Nucleus accumbens (tissue), 56 donors: Measurements from ENCODE around the gene KRT15.

Experiments
- DNase-seq, 56 donors: peaks; one replicate each; lab custom pipeline; 2025; lab: John Stamatoyannopoulos, UW

The KRT15 gene

DNA sequence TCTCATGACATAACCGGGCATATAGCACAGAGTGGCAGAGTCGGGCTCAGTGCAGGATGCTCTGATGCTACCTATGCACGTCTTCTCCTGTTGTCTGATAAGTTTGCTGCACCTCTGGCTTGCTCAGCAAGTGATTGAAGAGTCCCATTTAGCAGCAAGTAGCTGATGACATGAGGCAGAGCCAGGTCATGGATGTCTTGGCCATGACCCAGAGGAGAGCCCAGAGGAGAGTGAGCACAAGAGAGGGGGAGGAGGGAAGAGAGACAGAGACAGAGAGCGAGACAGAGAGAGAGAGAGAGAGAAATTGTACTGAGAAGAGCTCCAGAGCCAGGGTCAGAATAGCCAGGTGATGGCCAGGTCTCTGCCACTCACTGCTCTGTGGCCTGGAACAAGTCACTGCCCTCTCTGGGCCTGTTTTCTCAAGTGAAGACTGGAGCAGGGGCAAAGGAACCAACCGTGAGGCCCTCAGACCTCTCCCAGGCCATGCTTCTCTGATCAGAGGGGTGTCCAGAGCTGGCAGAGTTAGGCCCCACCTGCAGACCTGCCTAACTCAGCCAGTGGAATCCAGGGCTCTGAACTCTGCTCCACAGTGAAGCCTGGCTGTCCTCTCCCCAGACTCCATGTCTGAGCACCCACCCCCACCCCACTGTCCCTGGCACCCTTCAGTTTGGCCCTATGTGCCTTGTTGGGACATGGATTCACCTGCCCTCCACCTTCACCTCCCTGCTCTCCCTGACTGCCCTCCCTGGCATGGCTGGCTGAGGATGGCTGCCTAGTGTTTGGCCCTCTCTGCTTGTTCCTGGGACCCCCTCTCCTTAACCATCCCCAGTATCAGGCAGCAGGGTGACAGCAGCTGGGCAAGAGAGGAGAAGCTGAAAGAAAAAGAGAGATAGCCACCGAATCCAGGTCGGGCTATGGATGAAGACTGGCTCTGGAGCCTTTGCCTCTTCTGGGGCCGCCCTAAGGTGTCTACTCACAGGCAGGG lies 33.5 kb downstream of the KRT15 start:
- no peak for DNase-seq

DNA sequence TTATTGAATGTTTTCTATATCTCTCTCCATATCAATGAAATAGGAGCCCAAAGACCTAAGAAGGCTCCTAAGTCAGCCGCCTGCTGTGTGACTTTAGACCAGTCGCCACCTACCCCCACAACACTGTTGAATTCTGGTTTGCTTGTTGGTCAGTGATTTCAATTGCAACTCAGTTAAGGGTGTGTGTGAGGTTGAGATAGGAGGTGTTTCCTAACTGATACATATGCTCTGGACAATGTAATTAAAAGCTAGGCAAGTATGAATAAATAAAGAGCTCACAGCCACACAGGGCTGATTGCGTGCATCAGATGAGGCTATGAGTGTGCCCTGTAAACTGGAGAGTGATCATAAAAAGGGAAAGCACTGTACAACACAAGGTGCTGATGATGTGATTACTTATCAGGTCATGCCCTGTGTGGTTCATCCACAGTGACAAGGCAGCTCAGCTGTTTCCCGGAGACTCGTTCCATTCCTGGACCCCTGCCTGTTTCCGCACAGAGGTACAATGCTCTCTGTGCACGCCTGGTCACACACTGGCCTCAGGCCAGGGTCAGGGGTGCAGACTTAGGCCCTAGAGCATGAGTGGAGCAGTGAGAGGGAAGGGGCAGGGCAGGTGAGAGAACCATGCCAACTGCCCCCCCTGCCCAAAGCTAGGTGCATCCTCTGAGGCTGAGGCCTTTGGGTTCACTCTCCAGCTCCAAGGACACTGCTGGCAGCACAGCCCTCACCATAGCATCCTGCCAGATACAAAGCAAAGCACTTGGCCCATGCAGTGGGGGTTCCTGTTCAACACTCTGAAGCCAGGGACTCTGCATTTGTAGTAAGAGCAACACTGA lies 34.5 kb downstream of the KRT15 start:
- DNase-seq = no peak

DNA sequence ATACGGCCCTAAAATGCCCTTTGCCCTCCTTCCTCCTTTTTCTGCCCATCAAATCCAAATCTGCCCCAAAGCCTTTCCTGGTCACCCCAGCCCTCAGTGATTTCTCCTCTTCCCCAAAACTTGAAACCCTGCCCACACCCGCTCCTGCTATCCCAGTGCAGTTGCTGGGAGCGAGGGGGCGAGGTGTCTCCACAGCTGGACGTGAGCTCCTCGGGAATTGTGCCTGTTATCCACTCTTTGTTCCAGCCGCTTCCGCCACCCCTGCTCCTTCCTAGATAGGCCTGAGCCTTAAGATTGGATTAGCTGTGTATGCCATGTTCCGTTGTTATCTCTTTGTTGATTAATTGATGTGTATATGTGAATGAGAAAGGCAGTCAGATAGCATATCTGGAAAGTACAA lies 35.2 kb downstream of the KRT15 start:
- DNase-seq = no peak

DNA sequence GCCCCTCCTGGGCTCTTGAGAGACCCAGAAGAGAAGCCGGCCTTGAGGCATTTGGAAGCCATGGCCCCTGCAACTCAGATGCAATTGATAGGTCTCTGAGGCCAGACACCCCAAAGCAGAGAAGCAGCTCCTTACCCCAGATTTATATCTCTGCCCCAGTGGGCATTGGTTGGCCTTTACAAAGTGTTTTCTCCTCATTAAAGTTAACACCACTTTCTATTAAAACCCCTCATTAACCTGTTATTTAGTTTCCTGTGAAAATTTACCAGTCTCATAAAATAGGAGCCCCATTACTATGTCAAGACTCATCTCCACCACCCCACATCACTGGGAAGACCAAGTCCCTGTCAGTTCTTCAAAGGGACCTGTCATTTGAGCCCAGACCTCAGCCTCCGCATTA lies 37.7 kb downstream of the KRT15 start, which contains the start of gene KRT35:
Gene KRT35 (minus strand): TSS at position 116 of the 400 bp plus-strand sequence. CDS start 54 bp downstream, at position 62.
- no peak for DNase-seq

GRCh38 chr17:41480581-41480980 lies 38.1 kb downstream of the KRT15 start:
- no peak for DNase-seq

DNA sequence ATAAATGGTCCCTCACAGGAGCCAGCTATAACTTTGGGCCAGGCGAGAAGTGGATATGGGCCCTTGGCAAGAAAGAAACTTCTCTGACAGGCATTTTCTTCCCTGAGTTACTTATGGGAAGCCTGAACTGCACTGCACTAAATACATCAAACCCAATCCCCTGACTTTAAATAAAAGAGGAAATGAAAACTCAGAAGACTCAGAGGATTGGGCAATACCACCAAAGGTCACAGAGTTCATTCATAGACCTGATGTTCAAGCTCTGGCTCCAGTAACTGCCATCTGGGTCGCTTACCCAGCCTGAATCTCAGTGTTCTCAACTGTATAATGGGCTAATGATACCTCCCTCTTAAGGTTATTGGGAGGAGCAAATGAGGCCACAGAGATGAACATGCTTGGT lies 38.6 kb downstream of the KRT15 start:
- no peak for DNase-seq

GRCh38 chr17:41478237-41478636 lies 40.5 kb downstream of the KRT15 start:
- DNase-seq = no peak

GRCh38 chr17:41476866-41477815 lies 41.5 kb downstream of the KRT15 start:
- DNase-seq = no peak

DNA sequence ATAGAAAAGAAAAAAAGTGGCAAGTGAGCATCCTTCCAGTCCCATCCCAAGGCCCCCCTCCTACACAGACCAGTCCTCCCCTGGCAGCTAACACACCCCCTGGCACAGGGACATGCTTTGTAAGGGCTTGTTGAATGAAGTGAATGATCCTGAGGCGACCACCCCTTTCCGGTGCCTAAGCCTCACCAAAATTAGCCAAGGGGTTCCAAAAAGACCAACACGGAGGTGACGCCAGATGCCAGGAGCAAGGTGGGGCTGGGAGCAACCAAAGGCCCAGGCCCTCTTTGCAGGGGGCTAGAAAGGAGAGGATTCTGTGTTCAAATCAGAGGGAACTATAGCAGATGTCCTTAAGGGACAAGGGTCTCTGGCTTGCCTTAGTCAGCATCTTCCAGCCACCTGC lies 43.3 kb downstream of the KRT15 start:
- no peak for DNase-seq

- no peak for DNase-seq
Observed at GRCh38 chr17:41474863-41475262, 43.8 kb downstream of the KRT15 start.

DNA sequence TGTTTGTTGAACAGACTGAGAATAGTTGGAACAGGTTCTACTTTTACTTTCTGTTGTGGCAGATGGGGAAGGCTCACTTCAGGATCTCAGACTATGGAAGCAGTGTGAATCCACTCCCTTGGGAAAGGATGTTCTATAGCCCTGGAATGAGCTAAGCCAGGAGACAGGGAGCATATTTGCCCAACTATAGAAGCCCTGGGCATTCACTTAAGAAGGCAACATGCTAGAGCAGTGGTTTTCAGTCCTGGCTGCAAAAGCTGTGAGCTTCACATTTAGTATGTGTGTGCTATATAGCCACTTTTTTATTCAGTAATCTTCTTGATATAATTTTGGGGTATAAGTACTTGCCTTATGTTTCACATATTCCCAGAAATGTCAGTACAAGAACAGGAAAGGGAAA lies 50.3 kb downstream of the KRT15 start:
- DNase-seq = no peak

- no peak for DNase-seq
Observed at GRCh38 chr17:41467561-41467960, 51.1 kb downstream of the KRT15 start.

DNA sequence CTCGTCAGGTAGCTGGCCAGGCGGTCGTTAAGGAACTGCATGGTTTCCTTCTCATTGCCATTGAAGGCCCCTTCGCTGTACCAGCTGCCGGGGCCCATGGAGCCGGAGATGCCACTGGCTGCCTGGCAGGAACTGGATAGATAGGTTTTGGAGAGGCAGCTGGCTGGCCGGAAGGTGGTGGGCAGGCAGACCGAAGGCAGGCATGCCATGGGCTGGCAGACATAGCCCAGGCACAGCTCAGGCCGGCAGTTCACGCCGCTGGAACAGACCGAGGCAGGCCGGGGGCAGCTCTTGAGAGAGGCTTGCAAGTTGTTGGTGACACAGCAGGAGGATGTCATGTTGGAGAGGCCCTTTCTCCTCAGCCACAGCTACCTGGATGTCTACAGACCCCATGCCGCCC lies 51.7 kb downstream of the KRT15 start, which contains the start of gene KRT32:
Gene KRT32 (minus strand): TSS at position 399 of the 400 bp plus-strand sequence. CDS start 61 bp downstream, at position 338.
- no peak for DNase-seq

- DNase-seq = peak in 10 of 56 donors; percentile 2 to 44 (median 10)
Observed at GRCh38 chr17:41464682-41465081, 54.0 kb downstream of the KRT15 start.

DNA sequence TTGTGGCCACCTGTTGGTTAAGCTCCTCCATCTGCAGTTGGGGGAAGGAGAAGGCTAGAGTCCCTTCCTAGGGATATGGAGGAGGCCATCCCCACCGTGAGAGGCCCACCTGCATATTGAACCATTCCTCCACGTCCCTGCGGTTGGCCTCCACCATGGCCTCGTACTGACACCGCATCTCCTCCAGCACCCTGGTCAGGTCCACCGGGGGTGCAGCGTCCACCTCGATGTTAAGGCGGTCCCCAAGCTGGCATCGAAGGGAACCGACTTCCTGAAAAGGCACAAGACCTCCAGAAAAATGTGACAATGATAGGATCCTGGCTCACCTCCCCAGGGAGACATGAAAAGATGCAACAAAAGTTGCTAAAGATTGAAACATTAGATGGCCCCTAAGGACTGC lies 54.5 kb downstream of the KRT15 start:
- no peak for DNase-seq

DNA sequence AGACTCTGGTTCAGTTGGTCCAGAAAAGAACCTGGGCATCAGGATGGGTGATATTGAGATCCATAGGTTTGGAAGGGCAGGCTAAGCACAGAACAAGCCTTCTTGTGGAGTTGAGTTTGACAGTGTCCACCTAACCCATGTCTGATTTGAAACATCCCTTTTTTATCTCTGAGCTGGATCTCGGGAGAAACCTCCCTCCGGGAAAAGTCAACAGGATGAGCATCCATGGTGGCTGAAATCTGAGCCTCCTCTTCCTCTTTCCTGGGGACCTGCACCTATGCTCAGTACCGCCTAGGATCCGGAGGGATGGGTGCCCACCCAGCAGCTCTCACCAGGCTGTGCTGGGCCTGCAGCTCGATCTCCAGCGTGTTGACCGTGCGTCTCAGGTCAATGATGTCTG lies 54.9 kb downstream of the KRT15 start:
- DNase-seq = no peak
